Activated naive CD4-positive, alpha-beta T cell treated with anti-CD3 and anti-CD28 coated beads, Interleukin-2, amount 50 U/mL, for 24 hours (primary cell): ENCODE measurements around the gene SLC24A2.
"Not testable (repeated sequence)": the region's sequence is repeated elsewhere in the genome, so short reads cannot be mapped to it uniquely, and the experiment has no call there.

ENCODE experiments used
- H3K27ac Mint-ChIP-seq: one replicate; pipeline ENCODE4 v1.8.0; 2021; ENCODE audit warnings: mild to moderate bottlenecking, mixed read lengths
- H3K27me3 Mint-ChIP-seq: one replicate; pipeline ENCODE4 v1.8.0; 2021; ENCODE audit warnings: mixed read lengths
- H3K36me3 Mint-ChIP-seq: one replicate; pipeline ENCODE4 v1.8.0; 2021; ENCODE audit warnings: mixed read lengths
- H3K4me1 Mint-ChIP-seq: one replicate; pipeline ENCODE4 v1.8.0; 2021; ENCODE audit warnings: mixed read lengths
- H3K4me3 Mint-ChIP-seq: one replicate; pipeline ENCODE4 v1.8.0; 2021; ENCODE audit warnings: mild to moderate bottlenecking, mixed read lengths
- H3K9me3 Mint-ChIP-seq: one replicate; pipeline ENCODE4 v1.8.0; 2021; ENCODE audit warnings: mixed read lengths

SLC24A2 gene

GRCh38 chr9:19788614-19789271 is at the start of gene SLC24A2:
TSS of gene SLC24A2 (minus strand) at chr9:19789037.
- H3K9me3 Mint-ChIP-seq, result no peaks in the 10 kb centered on the region

GRCh38 chr9:19833331-19833730 is 44.5 kb upstream of the SLC24A2 start:
- H3K27me3 Mint-ChIP-seq, result peaks cover 12% of the 10 kb centered on the region
- not testable (repeated sequence) for H3K9me3 Mint-ChIP-seq, H3K4me3 Mint-ChIP-seq

More at GRCh38 chr9:19788614-19789271, at the start of gene SLC24A2:
- Mint-ChIP-seq H3K4me1 (no peaks in the 10 kb centered on the region), H3K36me3 (no peaks in the 10 kb centered on the region), H3K4me3 (no peak within 1 kb of the TSS), H3K27me3 (peaks cover 21% of the 10 kb centered on the region), H3K27ac (no peak within 1 kb of the TSS)

DNA sequence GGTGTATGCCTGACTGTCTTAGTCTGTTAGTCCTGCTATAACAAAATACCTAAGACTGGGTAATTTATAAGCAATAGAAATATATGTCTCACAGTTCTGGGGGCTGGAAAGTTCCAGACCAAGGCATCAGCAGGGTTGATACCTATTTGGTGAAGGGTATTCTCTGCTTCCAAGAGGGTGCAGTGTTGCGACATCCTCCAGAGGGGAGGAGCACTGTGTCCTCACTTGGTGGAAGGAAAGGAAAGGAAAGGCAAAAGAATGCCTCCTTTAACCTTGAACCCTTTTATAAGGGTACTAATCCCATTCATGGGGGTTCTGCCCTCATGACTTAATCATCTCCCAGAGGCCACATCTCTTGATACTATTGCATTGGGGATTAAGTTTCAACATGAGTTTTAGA is 42.0 kb upstream of the SLC24A2 start:
- Mint-ChIP-seq H3K4me1 (no peaks in the 10 kb centered on the region), H3K27me3 (peaks cover 13% of the 10 kb centered on the region), H3K27ac (no peak overlapping the region), H3K9me3 (no peaks in the 10 kb centered on the region), H3K36me3 (peaks cover 2% of the 10 kb centered on the region), H3K4me3 (no peak overlapping the region)

More at GRCh38 chr9:19833331-19833730, 44.5 kb upstream of the SLC24A2 start:
- not testable (repeated sequence) for H3K4me1 Mint-ChIP-seq, H3K27ac Mint-ChIP-seq, H3K36me3 Mint-ChIP-seq

GRCh38 chr9:19828576-19829109 is 39.8 kb upstream of the SLC24A2 start:
- no peaks in the 10 kb centered on the region for H3K4me1 Mint-ChIP-seq
- peaks cover 2% of the 10 kb centered on the region for H3K36me3 Mint-ChIP-seq
- no peak overlapping the region for H3K27ac Mint-ChIP-seq
- no peaks in the 10 kb centered on the region for H3K9me3 Mint-ChIP-seq
- H3K27me3 Mint-ChIP-seq, result peaks cover 13% of the 10 kb centered on the region
- H3K4me3 Mint-ChIP-seq, result no peak overlapping the region

- no peak overlapping the region for H3K4me3 Mint-ChIP-seq
- H3K9me3 Mint-ChIP-seq, result peaks cover 21% of the 10 kb centered on the region
- H3K27me3 Mint-ChIP-seq, result peaks cover 15% of the 10 kb centered on the region
- H3K4me1 Mint-ChIP-seq, result no peaks in the 10 kb centered on the region
- no peak overlapping the region for H3K27ac Mint-ChIP-seq
- H3K36me3 Mint-ChIP-seq, result no peaks in the 10 kb centered on the region
Observed at GRCh38 chr9:19816769-19817168, 27.9 kb upstream of the SLC24A2 start.

- Mint-ChIP-seq H3K27ac (no peak overlapping the region), H3K27me3 (peaks cover 21% of the 10 kb centered on the region), H3K9me3 (peaks cover 18% of the 10 kb centered on the region), H3K4me1 (no peaks in the 10 kb centered on the region), H3K36me3 (no peaks in the 10 kb centered on the region), H3K4me3 (no peak overlapping the region)
Observed at GRCh38 chr9:19812194-19812593, 23.4 kb upstream of the SLC24A2 start.

DNA sequence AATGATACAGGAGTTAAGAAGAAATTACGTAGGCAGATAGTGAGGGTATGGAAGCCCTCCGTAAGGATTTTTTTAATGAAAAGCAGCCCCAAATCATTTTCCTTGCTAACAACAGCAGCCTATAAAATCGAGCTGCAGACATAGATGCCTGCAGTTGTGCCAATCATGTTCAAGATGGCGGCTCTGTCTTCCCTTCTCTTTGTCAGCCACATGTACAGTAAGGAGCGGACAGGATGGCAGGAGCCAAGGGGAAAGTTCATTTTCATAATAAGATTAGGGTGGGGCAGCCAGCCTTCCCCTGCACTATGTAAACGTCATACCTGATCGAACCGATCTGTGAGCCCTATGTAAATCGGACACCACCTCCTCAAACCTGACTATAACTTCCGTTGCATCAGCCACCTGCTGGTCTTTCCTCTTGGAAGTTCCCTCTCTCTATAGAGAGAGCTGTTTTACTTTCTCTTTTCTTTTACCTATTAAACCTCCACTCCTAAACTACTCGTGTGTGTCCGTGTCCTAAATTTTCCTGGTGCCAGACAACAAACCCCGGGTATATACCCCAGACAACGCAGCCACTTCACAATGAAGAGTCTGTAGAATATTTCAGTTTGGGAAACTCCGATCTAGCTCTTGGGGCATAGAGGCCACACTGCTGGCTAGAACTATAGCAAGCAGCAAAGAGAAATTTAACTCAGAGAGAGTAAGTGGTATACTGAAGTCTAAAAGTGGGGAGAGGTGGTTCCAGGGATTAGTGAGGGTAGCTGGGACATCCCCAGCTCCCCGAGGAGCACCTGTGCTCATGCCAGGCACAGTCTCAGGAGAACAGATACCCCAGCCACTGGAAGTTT is 20.8 kb upstream of the SLC24A2 start:
- no peak overlapping the region for H3K27ac Mint-ChIP-seq
- peaks cover 5% of the 10 kb centered on the region for H3K9me3 Mint-ChIP-seq
- no peaks in the 10 kb centered on the region for H3K4me1 Mint-ChIP-seq
- H3K27me3 Mint-ChIP-seq, result peaks cover 19% of the 10 kb centered on the region
- no peaks in the 10 kb centered on the region for H3K36me3 Mint-ChIP-seq
- no peak overlapping the region for H3K4me3 Mint-ChIP-seq

- Mint-ChIP-seq H3K36me3 (no peaks in the 10 kb centered on the region), H3K4me1 (no peaks in the 10 kb centered on the region), H3K4me3 (no peak overlapping the region), H3K27ac (no peak overlapping the region), H3K27me3 (peaks cover 21% of the 10 kb centered on the region), H3K9me3 (peaks cover 5% of the 10 kb centered on the region)
Observed at GRCh38 chr9:19807182-19807892, 18.5 kb upstream of the SLC24A2 start.

GRCh38 chr9:19804431-19804830 is 15.6 kb upstream of the SLC24A2 start:
- no peaks in the 10 kb centered on the region for H3K4me1 Mint-ChIP-seq
- H3K27me3 Mint-ChIP-seq, result peaks cover 25% of the 10 kb centered on the region
- H3K27ac Mint-ChIP-seq, result no peak overlapping the region
- no peaks in the 10 kb centered on the region for H3K36me3 Mint-ChIP-seq
- no peaks in the 10 kb centered on the region for H3K9me3 Mint-ChIP-seq
- H3K4me3 Mint-ChIP-seq, result no peak overlapping the region

GRCh38 chr9:19800884-19801283 is 12.0 kb upstream of the SLC24A2 start:
- Mint-ChIP-seq H3K4me1 (no peaks in the 10 kb centered on the region), H3K27ac (no peak overlapping the region), H3K9me3 (no peaks in the 10 kb centered on the region), H3K4me3 (no peak overlapping the region), H3K36me3 (no peaks in the 10 kb centered on the region), H3K27me3 (peaks cover 11% of the 10 kb centered on the region)

GRCh38 chr9:19799784-19800183 is 10.9 kb upstream of the SLC24A2 start:
- no peaks in the 10 kb centered on the region for H3K36me3 Mint-ChIP-seq
- peaks cover 11% of the 10 kb centered on the region for H3K27me3 Mint-ChIP-seq
- H3K27ac Mint-ChIP-seq, result no peak overlapping the region
- H3K4me3 Mint-ChIP-seq, result no peak overlapping the region
- no peaks in the 10 kb centered on the region for H3K4me1 Mint-ChIP-seq
- H3K9me3 Mint-ChIP-seq, result no peaks in the 10 kb centered on the region

DNA sequence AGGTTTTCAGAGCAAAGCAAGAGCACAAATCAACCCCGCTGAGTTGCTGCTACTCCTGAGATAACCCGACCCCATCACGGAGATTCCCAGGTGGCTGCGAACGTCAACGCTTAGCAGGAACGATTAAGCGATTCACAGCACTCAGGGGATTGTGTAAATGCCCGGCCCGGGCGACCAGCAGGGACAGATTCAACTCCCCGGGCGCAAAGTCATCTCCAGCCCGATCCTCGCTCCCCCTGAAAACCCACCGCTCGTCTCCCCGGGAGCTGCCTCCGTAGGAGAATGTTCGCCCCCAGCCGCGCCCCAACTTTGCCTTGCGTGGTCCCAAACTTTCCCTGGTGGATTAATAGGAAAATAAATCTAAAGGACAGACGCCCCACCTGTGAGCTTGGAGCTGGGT is 685 bp downstream of the SLC24A2 start:
- H3K36me3 Mint-ChIP-seq, result no peaks in the 10 kb centered on the region
- no peaks in the 10 kb centered on the region for H3K4me1 Mint-ChIP-seq
- H3K4me3 Mint-ChIP-seq, result no peak overlapping the region
- H3K27ac Mint-ChIP-seq, result no peak overlapping the region
- H3K9me3 Mint-ChIP-seq, result no peaks in the 10 kb centered on the region
- H3K27me3 Mint-ChIP-seq, result peaks cover 21% of the 10 kb centered on the region

DNA sequence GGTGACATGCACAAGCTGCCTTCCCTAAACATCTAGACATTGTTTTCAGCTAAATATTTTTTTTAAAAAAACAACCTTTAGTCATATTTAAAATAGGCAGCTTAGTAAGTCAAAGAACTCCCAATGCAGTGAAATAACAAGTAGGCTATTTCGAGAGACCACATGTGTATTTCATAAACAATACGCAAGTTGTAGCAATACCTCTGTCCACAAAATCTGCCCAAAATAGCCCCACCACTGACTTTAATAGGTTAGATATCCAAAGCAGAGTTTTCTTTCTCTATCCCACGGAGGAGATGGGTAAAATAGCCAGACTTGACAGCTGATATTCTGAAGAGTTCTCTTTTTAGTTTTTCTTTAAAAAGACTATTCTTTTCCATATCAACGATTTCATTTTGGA is 1.2 kb downstream of the SLC24A2 start:
- no peaks in the 10 kb centered on the region for H3K9me3 Mint-ChIP-seq
- H3K36me3 Mint-ChIP-seq, result no peaks in the 10 kb centered on the region
- H3K27ac Mint-ChIP-seq, result no peak overlapping the region
- H3K4me3 Mint-ChIP-seq, result no peak overlapping the region
- peaks cover 18% of the 10 kb centered on the region for H3K27me3 Mint-ChIP-seq
- no peaks in the 10 kb centered on the region for H3K4me1 Mint-ChIP-seq

- Mint-ChIP-seq H3K36me3 (no peaks in the 10 kb centered on the region), H3K27me3 (peaks cover 17% of the 10 kb centered on the region), H3K4me3 (no peak overlapping the region), H3K9me3 (no peaks in the 10 kb centered on the region), H3K4me1 (no peaks in the 10 kb centered on the region), H3K27ac (no peak overlapping the region)
Observed at GRCh38 chr9:19785230-19785629, 3.6 kb downstream of the SLC24A2 start.

- no peaks in the 10 kb centered on the region for H3K36me3 Mint-ChIP-seq
- H3K9me3 Mint-ChIP-seq, result peaks cover 4% of the 10 kb centered on the region
- H3K4me3 Mint-ChIP-seq, result no peak overlapping the region
- H3K27me3 Mint-ChIP-seq, result peaks cover 10% of the 10 kb centered on the region
- no peaks in the 10 kb centered on the region for H3K4me1 Mint-ChIP-seq
- H3K27ac Mint-ChIP-seq, result no peak overlapping the region
Observed at GRCh38 chr9:19784136-19784535, 4.7 kb downstream of the SLC24A2 start.

GRCh38 chr9:19783500-19783899 is 5.3 kb downstream of the SLC24A2 start:
- peaks cover 11% of the 10 kb centered on the region for H3K27me3 Mint-ChIP-seq
- no peak overlapping the region for H3K27ac Mint-ChIP-seq
- H3K4me1 Mint-ChIP-seq, result no peaks in the 10 kb centered on the region
- H3K36me3 Mint-ChIP-seq, result no peaks in the 10 kb centered on the region
- H3K4me3 Mint-ChIP-seq, result no peak overlapping the region
- peaks cover 8% of the 10 kb centered on the region for H3K9me3 Mint-ChIP-seq
